ENCODE results near the gene KIFC1.
A peak's percentile ranks its signal among the peaks of the same experiment; 100 is the strongest.

KIFC1 gene

DNA sequence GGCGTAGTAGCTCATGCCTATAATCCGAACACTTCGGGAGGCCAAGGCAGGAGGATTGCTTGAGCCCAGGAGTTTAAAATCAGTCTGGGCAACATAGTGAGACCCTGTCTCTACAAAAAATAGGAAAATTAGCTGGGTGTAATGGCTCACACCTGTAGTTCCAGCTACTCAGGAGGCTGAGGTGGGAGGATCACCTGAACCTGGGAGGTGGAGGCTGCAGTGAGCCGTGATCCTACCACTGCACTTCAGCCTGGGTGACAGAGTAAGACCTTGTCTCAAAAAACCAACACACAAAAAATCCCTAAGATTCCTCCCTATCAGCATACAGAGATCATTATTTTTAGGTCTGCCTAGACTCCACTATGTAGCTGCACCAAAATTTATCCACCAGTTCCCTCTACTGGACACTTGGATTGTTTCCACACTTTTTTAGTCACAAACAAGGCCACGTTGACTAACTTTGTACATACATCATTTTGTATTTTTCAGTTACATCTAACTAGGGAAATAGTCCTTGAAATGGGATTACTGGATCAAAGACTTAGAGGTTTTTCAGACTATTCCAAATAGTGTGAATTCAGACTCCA, 15.6 kb downstream of the KIFC1 start:
- DNase-seq (no peak), ATAC-seq (ENCODE audit: insufficient read depth, low read depth) (no peak)
- TF ChIP-seq, protein P1, sequence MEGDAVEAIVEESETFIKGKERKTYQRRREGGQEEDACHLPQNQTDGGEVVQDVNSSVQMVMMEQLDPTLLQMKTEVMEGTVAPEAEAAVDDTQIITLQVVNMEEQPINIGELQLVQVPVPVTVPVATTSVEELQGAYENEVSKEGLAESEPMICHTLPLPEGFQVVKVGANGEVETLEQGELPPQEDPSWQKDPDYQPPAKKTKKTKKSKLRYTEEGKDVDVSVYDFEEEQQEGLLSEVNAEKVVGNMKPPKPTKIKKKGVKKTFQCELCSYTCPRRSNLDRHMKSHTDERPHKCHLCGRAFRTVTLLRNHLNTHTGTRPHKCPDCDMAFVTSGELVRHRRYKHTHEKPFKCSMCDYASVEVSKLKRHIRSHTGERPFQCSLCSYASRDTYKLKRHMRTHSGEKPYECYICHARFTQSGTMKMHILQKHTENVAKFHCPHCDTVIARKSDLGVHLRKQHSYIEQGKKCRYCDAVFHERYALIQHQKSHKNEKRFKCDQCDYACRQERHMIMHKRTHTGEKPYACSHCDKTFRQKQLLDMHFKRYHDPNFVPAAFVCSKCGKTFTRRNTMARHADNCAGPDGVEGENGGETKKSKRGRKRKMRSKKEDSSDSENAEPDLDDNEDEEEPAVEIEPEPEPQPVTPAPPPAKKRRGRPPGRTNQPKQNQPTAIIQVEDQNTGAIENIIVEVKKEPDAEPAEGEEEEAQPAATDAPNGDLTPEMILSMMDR (IDR thresholded peaks at IDR 0.05; ENCODE audit: borderline replicate concordance, extremely low read depth, low read length, poor library complexity, severe bottlenecking), result peak; percentile 37
- TF ChIP-seq EZH2 (IDR thresholded peaks at IDR 0.05; ENCODE audit: borderline replicate concordance, low read depth, low read length, severe bottlenecking), result no peak
- H3K4me2 ChIP-seq (ENCODE audit: insufficient read depth, low read length), result no peak overlapping the region
- H3K4me1 ChIP-seq (ENCODE audit: insufficient read depth, low read length), result peaks cover 20% of the 10 kb centered on the region
- peaks cover 63% of the 10 kb centered on the region for H3K36me3 ChIP-seq (ENCODE audit: insufficient read depth, low read length)
- no peak overlapping the region for H3K4me3 ChIP-seq (ENCODE audit: low read depth in 1 of 2, low read length in 2 of 2)
- H3K9me3 ChIP-seq (ENCODE audit: insufficient read depth, low read length, severe bottlenecking), result no peaks in the 10 kb centered on the region
- no peak overlapping the region for H3K9ac ChIP-seq (ENCODE audit: low read depth, low read length)
- H3K79me2 ChIP-seq (ENCODE audit: insufficient read depth, low read length), result peaks cover 36% of the 10 kb centered on the region
- 0 out of 2 replicates have a peak, but pooled peaks cover 7% of the 10 kb centered on the region for H4K20me1 ChIP-seq (ENCODE audit: insufficient read depth, low read length)
- no peak overlapping the region for H2AFZ ChIP-seq (ENCODE audit: low read depth, low read length)
- no peak overlapping the region for H3K27ac ChIP-seq (ENCODE audit: low read length)
- no peaks in the 10 kb centered on the region for H3K27me3 ChIP-seq (ENCODE audit: insufficient read depth, low read length, poor library complexity)

DNA sequence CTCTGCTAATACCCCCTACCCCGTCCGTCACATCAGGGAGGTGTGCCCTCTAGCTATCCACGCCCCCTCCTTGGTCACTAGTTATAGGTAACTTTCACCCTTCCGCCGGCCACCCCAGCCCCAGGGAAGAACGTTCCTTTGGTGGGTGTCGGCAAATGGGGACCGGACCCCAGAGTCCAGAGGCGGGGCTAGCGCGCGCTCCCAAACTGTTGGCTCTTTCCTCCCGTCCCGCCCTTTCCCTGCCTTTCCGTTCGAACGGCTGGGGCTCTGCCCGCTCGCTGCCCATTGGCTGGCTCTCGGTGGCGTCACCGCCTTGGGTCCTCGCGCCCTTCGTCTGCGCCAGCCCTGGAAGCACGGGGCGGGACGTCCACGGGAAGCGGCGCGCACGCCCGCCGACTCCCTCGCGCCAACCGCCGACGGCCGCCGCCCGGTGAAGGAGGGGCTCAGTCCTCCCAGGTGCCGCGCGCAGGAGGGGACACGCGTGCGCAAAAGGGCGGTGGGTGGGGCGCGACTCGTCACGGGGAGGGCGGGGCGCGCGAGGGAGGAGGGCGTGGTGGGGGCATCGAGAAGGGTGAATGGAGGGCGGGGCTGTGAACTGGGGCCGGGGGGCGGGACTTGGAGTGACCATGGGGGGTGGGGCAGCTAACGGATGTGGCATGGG, 18.6 kb downstream of the KIFC1 start:
- H3K4me1 ChIP-seq (ENCODE audit: insufficient read depth, low read length), result peaks cover 43% of the 10 kb centered on the region
- H2AFZ ChIP-seq (ENCODE audit: low read depth, low read length), result peak overlapping the region; percentile 90
- peak overlapping the region; percentile 87 for H3K9ac ChIP-seq (ENCODE audit: low read depth, low read length)
- no peaks in the 10 kb centered on the region for H3K9me3 ChIP-seq (ENCODE audit: insufficient read depth, low read length, severe bottlenecking)
- peak overlapping the region; percentile 89 for H3K4me2 ChIP-seq (ENCODE audit: insufficient read depth, low read length)
- DNase-seq, result peak; percentile 98
- peaks cover 15% of the 10 kb centered on the region; the same call in 1 of the 2 replicates for H4K20me1 ChIP-seq (ENCODE audit: insufficient read depth, low read length)
- H3K79me2 ChIP-seq (ENCODE audit: insufficient read depth, low read length), result peaks cover 30% of the 10 kb centered on the region
- peaks cover 62% of the 10 kb centered on the region for H3K36me3 ChIP-seq (ENCODE audit: insufficient read depth, low read length)
- peak; percentile 93 for ATAC-seq (ENCODE audit: insufficient read depth, low read depth)
- no peaks in the 10 kb centered on the region for H3K27me3 ChIP-seq (ENCODE audit: insufficient read depth, low read length, poor library complexity)
- peak overlapping the region; percentile 100 for H3K27ac ChIP-seq (ENCODE audit: low read length)
- peak overlapping the region; percentile 27 to 75; a peak in 3 of 4 replicates for H3K4me3 ChIP-seq (ENCODE audit: low read depth in 1 of 2, low read length in 2 of 2)
- no peak for TF ChIP-seq EZH2 (IDR thresholded peaks at IDR 0.05; ENCODE audit: borderline replicate concordance, low read depth, low read length, severe bottlenecking)
- TF ChIP-seq, protein P1 (IDR thresholded peaks at IDR 0.05; ENCODE audit: borderline replicate concordance, extremely low read depth, low read length, poor library complexity, severe bottlenecking), result no peak

DNA sequence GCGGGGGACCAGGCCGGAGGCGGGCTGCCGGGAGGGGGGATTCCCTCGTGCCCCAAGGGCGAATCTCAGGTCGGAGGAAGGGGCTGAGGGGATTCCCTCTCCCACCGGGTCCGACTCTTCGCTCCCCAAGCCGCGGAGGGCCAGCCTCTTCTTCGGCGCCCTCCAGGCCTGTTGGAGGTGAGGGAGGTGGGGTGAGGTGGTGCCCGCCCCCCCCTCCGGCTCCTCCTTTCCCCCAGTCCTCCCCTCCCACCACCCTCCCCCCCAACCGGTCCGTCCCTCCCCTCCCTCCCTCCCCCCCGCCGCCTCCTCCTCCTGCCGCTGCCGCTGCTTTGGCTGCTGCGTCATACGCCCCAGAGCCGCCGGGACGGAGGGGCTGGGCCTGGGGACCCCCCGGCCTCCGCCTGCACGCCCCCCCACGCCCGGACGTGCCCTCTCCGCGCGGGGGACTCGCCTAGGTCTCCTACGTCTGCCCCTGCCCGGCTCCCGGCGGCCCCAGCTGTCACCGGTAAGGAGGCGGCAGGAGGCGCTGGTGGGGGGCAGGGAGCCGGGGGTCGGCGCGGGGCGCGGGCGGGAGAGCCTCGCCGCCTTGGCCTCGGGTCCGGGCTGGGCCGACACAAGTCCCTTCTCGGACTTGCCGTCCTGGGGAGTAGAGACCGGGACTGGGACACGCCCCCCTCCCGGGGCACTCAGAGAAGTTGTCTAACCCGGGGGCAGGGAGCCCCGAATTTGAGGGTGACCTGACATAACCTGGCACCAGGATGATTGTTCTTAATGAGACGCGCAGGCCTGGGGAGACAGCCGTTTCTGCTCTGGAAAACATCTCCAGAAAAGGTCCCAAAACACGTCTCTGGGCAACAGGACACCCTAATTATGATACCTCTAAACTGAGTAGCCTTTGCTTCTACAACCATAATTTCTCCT, 19.3 kb downstream of the KIFC1 start, which contains the start of gene PHF1:
PHF1 (plus strand) TSS at position 304 of the 921 bp plus-strand sequence. CDS start 1,250 bp downstream, outside the sequence.
- peak within 1 kb of the TSS; percentile 87 for H3K9ac ChIP-seq (ENCODE audit: low read depth, low read length)
- peaks cover 62% of the 10 kb centered on the region for H3K36me3 ChIP-seq (ENCODE audit: insufficient read depth, low read length)
- H3K4me1 ChIP-seq (ENCODE audit: insufficient read depth, low read length), result peaks cover 51% of the 10 kb centered on the region
- H3K9me3 ChIP-seq (ENCODE audit: insufficient read depth, low read length, severe bottlenecking), result no peaks in the 10 kb centered on the region
- peak within 1 kb of the TSS; percentile 90 for H2AFZ ChIP-seq (ENCODE audit: low read depth, low read length)
- peak within 1 kb of the TSS; percentile 89 for H3K4me2 ChIP-seq (ENCODE audit: insufficient read depth, low read length)
- no peaks in the 10 kb centered on the region for H3K27me3 ChIP-seq (ENCODE audit: insufficient read depth, low read length, poor library complexity)
- H3K27ac ChIP-seq (ENCODE audit: low read length), result peak within 1 kb of the TSS; percentile 100
- H3K79me2 ChIP-seq (ENCODE audit: insufficient read depth, low read length), result peaks cover 37% of the 10 kb centered on the region
- DNase-seq (peak; percentile 78), ATAC-seq (ENCODE audit: insufficient read depth, low read depth) (peak; percentile 32)
- TF ChIP-seq, protein P1 (IDR thresholded peaks at IDR 0.05; ENCODE audit: borderline replicate concordance, extremely low read depth, low read length, poor library complexity, severe bottlenecking), result peak; percentile 19
- no peak for TF ChIP-seq EZH2 (IDR thresholded peaks at IDR 0.05; ENCODE audit: borderline replicate concordance, low read depth, low read length, severe bottlenecking)
- H3K4me3 ChIP-seq (ENCODE audit: low read depth in 1 of 2, low read length in 2 of 2), result peak within 1 kb of the TSS; percentile 69 to 75
- H4K20me1 ChIP-seq (ENCODE audit: insufficient read depth, low read length), result peaks cover 23% of the 10 kb centered on the region; the same call in 1 of the 2 replicates

All from DND-41 (cell line).